Activated T-helper 17 cell treated with anti-CD3 and anti-CD28 coated beads, Interleukin-2, amount 50 U/mL, for 72 hours (primary cell): ENCODE data around the gene C3orf85. TPM values are rescaled to one million over a fixed set of nuclear protein-coding genes. Genes with fewer than 3 reads are reported as not detected.
"Not testable (repeated sequence)": the region's sequence is repeated elsewhere in the genome, so short reads cannot be mapped to it uniquely, and the experiment has no call there.

Source experiments
- ATAC-seq: fragments of 150-1000 bp; cut with Tn5 transposase; replicated peaks from 2 replicates; pipeline ENCODE4 v1.10.0; 2021; ENCODE audit warnings: mild to moderate bottlenecking, moderate library complexity
- H3K27ac Mint-ChIP-seq: one replicate; pipeline ENCODE4 v1.8.0; 2022; ENCODE audit warnings: mixed read lengths
- H3K27me3 Mint-ChIP-seq: one replicate; pipeline ENCODE4 v1.8.0; 2022; ENCODE audit warnings: mixed read lengths
- H3K36me3 Mint-ChIP-seq: one replicate; pipeline ENCODE4 v1.8.0; 2022; ENCODE audit warnings: low read depth, mild to moderate bottlenecking, mixed read lengths
- H3K4me1 Mint-ChIP-seq: one replicate; pipeline ENCODE4 v1.8.0; 2022; ENCODE audit warnings: mixed read lengths
- H3K4me3 Mint-ChIP-seq: one replicate; pipeline ENCODE4 v1.8.0; 2022; ENCODE audit warnings: mild to moderate bottlenecking, mixed read lengths
- H3K9me3 Mint-ChIP-seq: one replicate; pipeline ENCODE4 v1.8.0; 2022; ENCODE audit warnings: mixed read lengths
- total RNA-seq, 2 donors: library from RNA; stranded (reverse); gene quantifications; one replicate each; pipeline ENCODE4 v1.2.3, GENCODE V29; 2022

The C3orf85 gene
- total RNA-seq, 2 donors from 2014 or later = not detected

DNA sequence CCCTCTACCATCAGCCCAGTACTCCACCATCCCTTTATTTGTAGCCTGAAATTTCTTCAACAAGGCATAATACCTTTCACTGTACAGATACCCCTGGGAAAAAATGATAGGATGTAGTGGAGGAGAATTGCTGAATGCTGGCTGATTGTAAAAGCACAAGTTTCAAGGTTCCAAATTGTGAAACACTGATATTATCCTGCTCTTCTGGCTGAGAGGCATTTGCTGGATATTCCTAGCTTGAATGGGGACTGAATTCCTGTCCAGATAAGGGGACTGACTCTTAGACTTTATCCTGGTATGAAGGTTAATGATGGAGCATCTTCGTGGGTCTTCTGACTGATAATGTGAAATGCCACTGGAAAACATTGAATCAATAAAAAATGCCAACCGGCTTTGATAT lies 9.0 kb upstream of the C3orf85 start:
- H3K36me3 Mint-ChIP-seq = no peaks in the 10 kb centered on the region
- H3K9me3 Mint-ChIP-seq = peaks cover 5% of the 10 kb centered on the region
- H3K27ac Mint-ChIP-seq = no peak overlapping the region
- no peaks in the 10 kb centered on the region for H3K4me1 Mint-ChIP-seq
- H3K4me3 Mint-ChIP-seq = no peak overlapping the region
- no peak for ATAC-seq
- peaks cover 5% of the 10 kb centered on the region for H3K27me3 Mint-ChIP-seq

DNA sequence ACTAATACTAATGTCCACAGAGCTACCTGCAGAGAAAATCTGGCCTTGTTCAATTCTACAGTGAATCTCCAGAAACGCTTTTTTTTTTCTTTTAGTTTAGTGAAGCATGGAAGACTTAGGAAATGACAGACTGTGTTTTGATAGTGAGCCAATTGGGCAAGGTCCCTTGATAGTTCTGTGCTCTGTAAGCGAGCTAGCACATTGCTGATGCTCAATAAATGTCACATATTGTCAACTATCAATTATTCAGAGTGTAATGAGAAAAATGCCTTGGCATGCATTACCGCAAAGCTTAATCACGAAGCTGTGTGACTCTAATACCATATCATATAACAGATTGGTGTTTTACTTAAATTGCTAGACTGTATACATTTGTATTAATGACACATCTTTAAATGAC lies 5.2 kb upstream of the C3orf85 start:
- Mint-ChIP-seq H3K36me3 (no peaks in the 10 kb centered on the region), H3K4me1 (no peaks in the 10 kb centered on the region), H3K4me3 (no peak overlapping the region), H3K27ac (no peak overlapping the region), H3K27me3 (peaks cover 3% of the 10 kb centered on the region), H3K9me3 (no peaks in the 10 kb centered on the region)
- no peak for ATAC-seq

DNA sequence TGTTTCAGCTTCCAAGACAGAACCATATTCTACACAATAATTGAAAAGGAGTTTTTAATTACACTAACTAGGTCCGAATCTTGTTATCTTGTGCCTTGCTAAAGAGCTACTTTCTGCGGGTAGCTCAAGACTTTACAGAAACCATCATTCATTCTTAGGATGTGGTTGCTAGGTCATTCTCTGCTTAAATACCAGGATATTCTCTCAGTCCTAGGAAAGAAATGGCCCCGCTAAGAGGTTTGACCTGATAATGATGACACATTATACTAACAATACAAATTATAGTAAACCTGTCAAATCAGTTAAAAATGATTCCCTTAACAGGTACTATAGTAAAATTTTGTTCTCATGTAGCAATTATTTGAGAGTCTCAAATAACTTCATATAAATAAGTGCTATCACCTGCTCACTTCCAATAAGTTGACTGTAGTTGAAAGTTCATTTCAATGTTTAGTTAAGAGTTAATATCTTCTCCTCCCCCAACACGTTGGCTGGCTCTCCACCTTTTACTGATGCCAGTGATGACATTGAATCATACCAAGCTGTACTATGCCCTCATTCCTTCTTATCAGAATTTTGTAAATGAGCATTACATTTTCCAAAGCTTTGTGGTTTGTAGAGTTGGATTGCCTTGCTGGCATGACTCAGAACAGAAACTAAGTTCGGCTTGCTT lies 3.6 kb upstream of the C3orf85 start:
- ATAC-seq = no peak
- Mint-ChIP-seq H3K27ac (no peak overlapping the region), H3K27me3 (peaks cover 2% of the 10 kb centered on the region), H3K36me3 (no peaks in the 10 kb centered on the region), H3K9me3 (no peaks in the 10 kb centered on the region), H3K4me3 (no peak overlapping the region), H3K4me1 (no peaks in the 10 kb centered on the region)

DNA sequence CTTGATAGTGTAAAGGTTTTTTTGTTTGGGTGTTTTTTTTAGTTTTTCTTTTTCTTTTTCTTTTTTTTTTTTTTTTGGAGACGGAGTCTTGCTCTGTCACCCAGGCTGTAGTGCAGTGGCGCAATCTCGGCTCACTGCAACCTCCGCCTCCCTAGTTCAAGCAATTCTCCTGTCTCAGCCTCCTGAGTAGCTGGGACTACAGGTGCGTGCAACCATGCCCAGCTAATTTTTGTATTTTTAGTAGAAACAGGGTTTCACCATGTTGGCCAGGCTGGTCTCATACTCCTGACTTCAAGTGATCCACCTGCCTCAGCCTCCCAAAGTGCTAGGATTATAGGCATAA lies 3.1 kb upstream of the C3orf85 start:
- H3K9me3 Mint-ChIP-seq, H3K4me1 Mint-ChIP-seq, H3K36me3 Mint-ChIP-seq, H3K4me3 Mint-ChIP-seq, H3K27me3 Mint-ChIP-seq, ATAC-seq, H3K27ac Mint-ChIP-seq: not testable (repeated sequence)

DNA sequence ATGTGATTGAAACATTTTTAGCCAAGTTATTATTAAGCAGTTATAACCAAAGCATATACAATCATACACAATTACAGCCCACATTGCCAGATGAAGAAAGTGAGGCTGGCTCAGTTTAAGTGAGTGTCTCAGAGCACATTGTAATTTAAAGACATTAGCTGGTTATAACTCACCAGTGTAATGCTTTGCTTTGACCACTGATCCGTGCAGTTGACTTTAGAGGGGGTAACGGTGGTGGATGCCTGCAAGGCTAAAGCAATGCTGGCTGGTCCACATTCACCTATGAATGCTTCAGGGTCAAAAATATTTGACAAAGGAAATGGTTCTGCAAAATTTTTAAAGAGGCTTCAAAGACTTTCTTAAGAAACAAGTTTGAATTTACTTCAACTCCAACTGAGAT lies 1.2 kb downstream of the C3orf85 start:
- no peaks in the 10 kb centered on the region for H3K9me3 Mint-ChIP-seq

DNA sequence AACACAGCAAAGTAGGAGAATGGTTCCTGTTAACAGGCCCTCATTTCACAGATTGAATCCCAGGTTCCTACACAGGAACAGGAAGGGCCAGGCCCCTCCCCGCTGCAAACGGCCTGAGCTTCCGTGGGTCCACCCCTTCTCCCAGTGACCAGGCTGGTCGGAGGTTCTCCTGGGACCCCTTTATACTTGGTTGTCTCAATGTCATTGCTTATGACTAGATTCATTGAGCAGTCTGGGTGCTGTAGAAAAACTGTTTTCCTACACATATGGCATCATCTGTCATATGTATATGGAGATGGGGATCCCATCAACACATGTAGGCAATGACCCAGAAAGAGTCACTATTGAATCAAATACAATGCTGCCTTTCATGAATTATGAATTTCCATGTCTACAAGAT lies 3.8 kb downstream of the C3orf85 start:
- ATAC-seq = no peak
- Mint-ChIP-seq H3K4me1 (no peaks in the 10 kb centered on the region), H3K27ac (no peak overlapping the region), H3K9me3 (no peaks in the 10 kb centered on the region), H3K36me3 (no peaks in the 10 kb centered on the region), H3K27me3 (peaks cover 15% of the 10 kb centered on the region), H3K4me3 (no peak overlapping the region)

More for the DNA sequence above, 1.2 kb downstream of the C3orf85 start:
- Mint-ChIP-seq H3K4me1 (no peaks in the 10 kb centered on the region), H3K4me3 (no peak overlapping the region), H3K27ac (no peak overlapping the region), H3K27me3 (peaks cover 8% of the 10 kb centered on the region), H3K36me3 (no peaks in the 10 kb centered on the region)
- no peak for ATAC-seq

DNA sequence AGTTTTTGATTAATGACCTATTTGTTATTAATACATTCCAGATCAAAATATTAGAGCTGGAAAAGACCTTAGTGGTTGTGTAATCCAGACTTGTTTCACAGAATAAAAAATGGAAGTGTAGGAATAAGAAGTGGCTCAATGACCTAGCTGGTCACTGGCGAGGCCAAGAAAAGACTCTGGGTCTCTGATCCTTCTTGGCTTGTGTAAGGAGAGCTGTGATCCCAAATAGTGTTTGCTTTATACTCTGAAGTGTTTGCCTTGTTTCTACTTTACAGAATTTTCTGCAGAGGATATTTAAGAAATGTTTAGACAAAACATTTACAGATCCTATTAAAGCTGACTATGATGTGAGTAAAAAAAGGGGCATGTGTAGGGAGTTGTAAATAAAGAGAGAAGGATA lies 7.1 kb downstream of the C3orf85 start:
- peaks cover 29% of the 10 kb centered on the region for H3K27me3 Mint-ChIP-seq
- peaks cover 3% of the 10 kb centered on the region for H3K9me3 Mint-ChIP-seq
- H3K36me3 Mint-ChIP-seq = no peaks in the 10 kb centered on the region
- H3K4me1 Mint-ChIP-seq = no peaks in the 10 kb centered on the region
- no peak for ATAC-seq
- no peak overlapping the region for H3K4me3 Mint-ChIP-seq
- no peak overlapping the region for H3K27ac Mint-ChIP-seq

DNA sequence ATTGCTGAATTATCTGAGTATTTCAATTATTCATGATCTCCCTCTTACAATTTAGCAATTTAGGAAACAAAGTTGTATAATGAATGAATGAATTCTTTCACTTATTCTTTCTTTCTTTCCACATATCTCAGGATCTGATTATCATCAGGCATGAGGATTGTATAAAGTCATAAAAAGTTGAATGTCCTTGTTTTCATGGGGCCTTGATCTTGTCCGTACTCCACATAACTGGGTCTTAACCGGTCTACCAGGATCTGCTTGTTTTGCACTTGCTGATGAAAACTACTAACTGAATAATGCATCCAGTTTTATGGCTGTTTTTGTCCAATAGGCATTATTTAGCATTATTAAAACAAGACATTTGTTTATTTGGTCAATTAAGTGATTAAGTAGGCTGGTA lies 12.6 kb downstream of the C3orf85 start:
- no peaks in the 10 kb centered on the region for H3K36me3 Mint-ChIP-seq
- H3K9me3 Mint-ChIP-seq = peaks cover 3% of the 10 kb centered on the region
- peaks cover 20% of the 10 kb centered on the region for H3K27me3 Mint-ChIP-seq
- no peak overlapping the region for H3K27ac Mint-ChIP-seq
- no peak for ATAC-seq
- no peaks in the 10 kb centered on the region for H3K4me1 Mint-ChIP-seq
- H3K4me3 Mint-ChIP-seq = no peak overlapping the region

DNA sequence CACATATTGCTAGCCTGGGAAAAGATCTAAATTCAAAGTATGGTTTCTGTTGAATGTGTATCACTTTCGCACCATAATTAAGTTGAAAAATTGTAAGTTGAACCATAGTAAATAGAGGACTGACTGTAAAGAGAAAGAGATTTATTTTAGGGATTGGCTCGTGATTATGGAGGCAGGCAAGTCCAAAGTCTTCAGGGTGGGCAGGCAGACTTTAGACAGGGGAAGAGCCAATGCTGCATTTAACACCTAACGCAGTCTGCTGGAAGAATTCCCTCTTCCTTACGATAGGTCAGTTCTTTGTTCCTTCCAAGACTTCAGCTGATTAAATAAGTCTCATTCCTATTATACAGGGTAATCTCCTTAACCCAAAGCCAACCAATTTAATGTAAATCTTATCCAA lies 15.8 kb downstream of the C3orf85 start:
- Mint-ChIP-seq H3K27me3 (peaks cover 16% of the 10 kb centered on the region), H3K9me3 (no peaks in the 10 kb centered on the region), H3K36me3 (no peaks in the 10 kb centered on the region), H3K27ac (no peak overlapping the region), H3K4me3 (no peak overlapping the region), H3K4me1 (no peaks in the 10 kb centered on the region)
- ATAC-seq = no peak

DNA sequence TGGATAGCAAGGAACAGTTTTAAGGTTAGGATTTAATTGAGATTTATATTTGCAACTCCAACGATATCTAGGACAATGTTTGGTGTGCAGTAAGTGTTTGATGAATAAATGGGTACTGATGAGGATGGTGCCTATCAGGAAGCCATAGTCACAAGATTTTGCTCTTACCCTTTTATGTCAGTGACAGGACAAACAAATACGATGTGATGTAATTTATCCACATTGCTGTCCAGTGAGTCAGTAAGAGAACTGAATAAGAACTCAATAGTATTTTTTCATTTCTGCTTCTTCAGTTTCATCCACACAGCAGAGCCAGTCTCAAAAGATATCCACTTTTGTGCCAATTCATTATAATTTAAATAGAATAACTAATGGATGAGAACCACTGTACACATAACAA lies 18.5 kb downstream of the C3orf85 start:
- peaks cover 6% of the 10 kb centered on the region for H3K27me3 Mint-ChIP-seq
- ATAC-seq = no peak
- no peaks in the 10 kb centered on the region for H3K4me1 Mint-ChIP-seq
- no peaks in the 10 kb centered on the region for H3K9me3 Mint-ChIP-seq
- H3K4me3 Mint-ChIP-seq = no peak overlapping the region
- H3K27ac Mint-ChIP-seq = no peak overlapping the region
- H3K36me3 Mint-ChIP-seq = no peaks in the 10 kb centered on the region

DNA sequence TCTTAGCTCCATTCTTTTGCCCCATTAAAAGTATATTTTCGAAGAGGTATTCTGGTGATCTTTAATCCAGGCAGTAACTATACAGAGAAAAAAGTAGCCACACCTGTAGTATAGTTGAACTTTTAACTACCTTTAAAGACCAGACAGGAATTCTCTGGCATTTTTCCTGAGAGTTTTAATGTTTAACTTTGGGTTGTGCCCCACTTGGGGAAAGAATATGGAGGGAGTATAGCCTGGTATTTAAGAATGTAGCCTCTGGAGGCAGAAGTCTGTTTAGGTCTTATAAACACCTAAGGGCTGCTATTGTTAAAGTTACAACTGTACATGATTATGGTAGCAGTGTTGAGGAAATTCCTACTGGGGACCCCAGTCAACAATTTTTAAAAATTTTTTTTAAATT lies 19.3 kb downstream of the C3orf85 start:
- H3K27me3 Mint-ChIP-seq = peaks cover 6% of the 10 kb centered on the region
- H3K4me3 Mint-ChIP-seq = no peak overlapping the region
- H3K36me3 Mint-ChIP-seq = no peaks in the 10 kb centered on the region
- no peaks in the 10 kb centered on the region for H3K9me3 Mint-ChIP-seq
- no peak for ATAC-seq
- H3K27ac Mint-ChIP-seq = no peak overlapping the region
- no peaks in the 10 kb centered on the region for H3K4me1 Mint-ChIP-seq

DNA sequence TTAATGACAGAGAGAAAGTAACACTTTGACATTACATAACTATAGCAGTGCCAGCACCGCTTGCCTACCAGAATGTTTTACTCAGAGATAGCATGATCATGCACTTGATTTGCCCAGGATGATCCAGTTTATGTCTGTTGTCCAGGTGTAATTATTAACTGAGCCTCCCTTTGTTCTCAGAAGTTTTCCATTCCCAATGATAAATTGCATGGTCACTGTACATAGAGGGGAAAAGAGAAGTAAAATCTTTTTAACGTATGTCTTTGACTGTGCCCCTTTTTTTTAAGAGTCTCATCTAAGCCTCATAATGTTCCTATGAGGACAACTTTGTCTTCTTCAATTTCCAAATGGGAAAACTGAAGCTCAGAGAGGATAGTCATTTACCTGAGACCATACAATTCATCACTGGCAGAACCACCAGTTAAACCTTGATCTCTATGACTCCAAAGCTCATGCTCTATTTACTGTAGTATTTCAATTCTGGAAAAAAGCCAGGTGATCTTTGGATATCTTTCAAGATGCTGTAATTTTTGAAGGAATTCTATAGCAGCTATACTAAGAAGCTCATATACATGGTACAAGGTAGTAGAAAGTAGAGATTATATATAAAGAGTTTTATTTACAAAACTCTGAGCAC lies 25.1 kb downstream of the C3orf85 start:
- Mint-ChIP-seq H3K27me3 (peaks cover 3% of the 10 kb centered on the region), H3K27ac (no peak overlapping the region), H3K4me1 (no peaks in the 10 kb centered on the region), H3K36me3 (no peaks in the 10 kb centered on the region), H3K9me3 (no peaks in the 10 kb centered on the region), H3K4me3 (no peak overlapping the region)
- ATAC-seq = no peak

DNA sequence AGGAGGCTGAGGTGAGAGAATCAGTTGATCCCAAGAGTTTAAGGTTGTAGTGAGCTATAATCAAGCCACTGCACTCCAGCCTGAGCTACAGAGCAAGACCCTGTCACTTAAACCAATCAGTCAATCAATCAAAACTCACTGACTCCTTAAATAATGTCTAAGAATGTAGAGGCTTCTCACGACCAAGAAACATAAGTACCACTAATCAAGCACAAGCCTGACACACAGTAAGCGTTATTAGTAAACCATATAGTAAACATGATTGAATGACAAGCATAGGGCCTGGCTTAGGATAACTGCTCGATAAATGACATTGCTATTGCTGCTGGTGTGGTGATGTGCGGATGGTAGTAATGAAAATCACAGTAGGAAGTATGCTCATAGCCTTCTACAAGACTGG lies 29.4 kb downstream of the C3orf85 start:
- H3K4me1 Mint-ChIP-seq = no peaks in the 10 kb centered on the region
- H3K9me3 Mint-ChIP-seq = no peaks in the 10 kb centered on the region
- no peak for ATAC-seq
- H3K27me3 Mint-ChIP-seq = peaks cover 6% of the 10 kb centered on the region
- no peak overlapping the region for H3K4me3 Mint-ChIP-seq
- H3K27ac Mint-ChIP-seq = no peak overlapping the region
- H3K36me3 Mint-ChIP-seq = no peaks in the 10 kb centered on the region

DNA sequence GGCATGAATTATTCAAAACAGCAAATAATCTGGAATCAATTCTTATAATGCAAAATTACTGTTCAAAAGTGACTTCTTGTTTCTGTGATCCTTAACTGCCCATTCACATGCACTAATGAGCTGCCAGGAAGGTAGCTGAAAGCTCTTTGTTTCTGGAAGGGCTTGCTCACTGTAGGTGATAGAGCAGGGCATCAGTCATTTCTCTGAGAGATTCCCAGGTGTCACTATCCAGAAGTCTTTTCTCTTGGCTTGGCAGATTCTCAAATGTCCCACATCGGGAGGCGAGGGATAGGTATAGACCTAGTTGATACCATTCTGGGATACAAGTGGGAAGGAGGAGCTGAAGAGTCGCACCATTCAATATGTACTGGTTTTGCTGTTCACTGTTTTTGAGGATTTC lies 35.0 kb downstream of the C3orf85 start:
- Mint-ChIP-seq H3K4me3 (no peak overlapping the region), H3K4me1 (no peaks in the 10 kb centered on the region), H3K36me3 (no peaks in the 10 kb centered on the region), H3K9me3 (no peaks in the 10 kb centered on the region), H3K27me3 (peaks cover 9% of the 10 kb centered on the region), H3K27ac (no peak overlapping the region)
- no peak for ATAC-seq

DNA sequence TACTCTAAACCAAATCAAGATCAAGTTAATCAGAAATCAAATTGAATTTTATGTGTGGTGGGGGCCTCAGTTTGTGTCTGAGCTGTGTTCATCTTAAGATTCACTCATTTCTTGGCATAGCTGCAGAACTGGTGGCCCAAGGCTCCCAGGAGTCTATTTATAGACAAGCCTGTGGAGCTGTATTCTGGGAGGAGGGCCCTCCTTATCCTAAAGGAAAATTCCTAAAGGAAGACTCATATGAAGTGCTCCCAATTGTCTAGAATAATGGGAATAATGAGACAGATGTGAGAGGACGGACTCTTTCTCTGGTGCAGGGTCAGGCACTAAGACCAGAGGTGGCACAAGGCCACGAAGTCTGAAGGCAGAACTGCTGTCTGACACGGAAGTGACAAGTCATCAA lies 38.9 kb downstream of the C3orf85 start:
- no peak overlapping the region for H3K27ac Mint-ChIP-seq
- no peak overlapping the region for H3K4me3 Mint-ChIP-seq
- no peaks in the 10 kb centered on the region for H3K36me3 Mint-ChIP-seq
- H3K27me3 Mint-ChIP-seq = peaks cover 3% of the 10 kb centered on the region
- H3K9me3 Mint-ChIP-seq = no peaks in the 10 kb centered on the region
- ATAC-seq = no peak
- no peaks in the 10 kb centered on the region for H3K4me1 Mint-ChIP-seq

DNA sequence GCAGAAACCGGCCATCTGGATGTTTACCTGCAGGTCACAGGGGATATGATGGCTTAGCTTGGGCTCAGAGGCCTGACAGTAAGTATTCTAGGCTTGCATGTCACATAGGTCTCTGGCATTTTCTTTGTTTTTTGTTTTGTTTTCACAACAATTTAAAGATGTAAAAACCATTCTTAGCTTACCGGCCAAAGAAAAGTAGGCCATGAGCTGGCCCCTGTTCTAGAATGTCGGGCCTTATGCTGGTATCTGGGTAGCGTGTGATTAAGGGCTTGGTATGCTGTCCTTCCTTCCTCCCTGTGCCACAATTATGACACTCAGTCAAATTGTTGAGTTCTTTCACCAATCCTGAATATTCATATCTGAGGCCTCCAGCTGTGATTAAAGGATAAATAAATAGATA lies 40.2 kb downstream of the C3orf85 start:
- Mint-ChIP-seq H3K27me3 (peaks cover 12% of the 10 kb centered on the region), H3K4me1 (no peaks in the 10 kb centered on the region), H3K27ac (no peak overlapping the region), H3K36me3 (no peaks in the 10 kb centered on the region), H3K9me3 (no peaks in the 10 kb centered on the region), H3K4me3 (no peak overlapping the region)
- ATAC-seq = no peak
